Globus pallidus (tissue), 1 donor: ENCODE data around the gene TBC1D3K.
"Not testable (repeated sequence)": the region's sequence is repeated elsewhere in the genome, so short reads cannot be mapped to it uniquely, and the experiment has no call there.

ENCODE experiments used
- DNase-seq: peaks from one replicate; pipeline ENCODE4 v3.0.0-alpha.2; 2015; ENCODE audit warnings: low spot score

TBC1D3K gene

DNA sequence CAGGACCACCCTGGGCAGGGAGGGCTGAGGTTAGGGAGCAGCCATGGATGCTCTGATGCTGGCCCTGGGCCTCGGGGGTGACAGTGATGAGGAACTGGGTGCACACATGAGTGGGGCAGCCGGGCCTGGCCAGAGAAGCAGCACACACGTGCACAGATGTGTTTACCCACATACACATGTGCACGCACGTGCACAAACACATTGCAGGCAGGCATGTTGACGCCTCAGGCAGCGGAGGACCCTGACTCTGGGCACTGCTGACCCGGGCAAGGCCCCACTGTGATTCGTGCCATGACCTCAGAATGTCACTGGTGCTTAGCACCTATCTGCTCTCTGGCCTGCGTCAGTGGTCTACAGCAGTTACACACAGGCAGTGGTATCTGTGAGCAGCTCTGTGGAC, at the start of gene TBC1D3K:
TBC1D3K (plus strand) TSS at position 301 of the 400 bp plus-strand sequence. CDS start 1,585 bp downstream, outside the sequence.
- not testable (repeated sequence) for DNase-seq

DNA sequence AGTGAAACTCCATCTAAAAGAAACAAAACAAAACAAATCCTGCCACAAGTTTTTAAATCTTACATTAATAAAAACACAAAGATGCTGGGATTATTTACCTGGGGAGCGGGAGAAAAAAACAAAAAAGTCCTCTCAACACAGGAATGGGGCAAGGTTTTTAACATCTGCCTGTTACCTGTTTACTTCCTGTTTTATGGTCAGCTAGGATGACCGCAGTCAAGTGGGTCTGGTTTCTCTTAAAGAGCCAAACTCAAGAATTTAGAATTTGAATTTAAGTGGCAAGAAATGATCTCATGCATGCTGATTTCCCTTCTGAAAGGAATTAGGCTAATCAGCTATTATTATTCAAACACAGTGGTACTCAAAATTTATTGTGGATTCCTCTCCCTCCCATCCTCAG, 39.7 kb upstream of the TBC1D3K start:
- DNase-seq: no peak

DNA sequence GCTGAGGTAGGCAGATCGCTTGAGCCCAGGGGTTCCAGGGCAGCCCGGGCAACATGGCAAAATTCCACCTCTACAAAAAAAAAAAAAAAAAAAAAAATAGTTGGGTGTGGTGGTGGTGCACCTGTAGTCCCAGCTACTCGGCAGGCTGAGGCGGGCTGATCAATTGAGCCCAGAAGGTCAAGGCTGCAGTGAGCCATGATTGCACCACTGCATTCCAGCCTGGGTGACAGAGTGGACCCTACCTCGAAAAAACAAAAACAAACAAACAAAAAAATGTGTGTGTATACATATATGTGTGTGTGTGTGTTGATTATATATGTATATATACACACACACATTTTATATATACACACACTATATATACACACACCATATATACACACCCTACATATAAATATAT, 39.1 kb upstream of the TBC1D3K start:
- DNase-seq: no peak

DNA sequence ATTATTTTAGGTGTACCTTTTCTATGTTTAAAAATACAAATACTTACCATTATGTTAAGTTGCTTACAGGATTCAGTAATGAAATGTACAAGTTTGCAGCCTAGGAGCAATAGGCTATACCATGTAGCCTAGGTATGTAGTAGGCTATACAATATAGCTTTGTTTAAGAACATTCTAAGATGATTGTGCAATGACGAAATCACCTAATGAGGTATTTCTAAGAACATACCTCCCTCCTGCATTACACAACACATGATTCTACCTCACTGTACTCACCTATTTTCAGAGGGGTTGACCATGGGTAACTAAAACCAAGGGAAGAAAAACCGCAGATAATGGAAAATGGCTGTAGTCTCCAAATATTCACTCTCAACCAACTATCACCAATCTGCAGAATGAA, 35.3 kb upstream of the TBC1D3K start:
- DNase-seq: no peak

DNA sequence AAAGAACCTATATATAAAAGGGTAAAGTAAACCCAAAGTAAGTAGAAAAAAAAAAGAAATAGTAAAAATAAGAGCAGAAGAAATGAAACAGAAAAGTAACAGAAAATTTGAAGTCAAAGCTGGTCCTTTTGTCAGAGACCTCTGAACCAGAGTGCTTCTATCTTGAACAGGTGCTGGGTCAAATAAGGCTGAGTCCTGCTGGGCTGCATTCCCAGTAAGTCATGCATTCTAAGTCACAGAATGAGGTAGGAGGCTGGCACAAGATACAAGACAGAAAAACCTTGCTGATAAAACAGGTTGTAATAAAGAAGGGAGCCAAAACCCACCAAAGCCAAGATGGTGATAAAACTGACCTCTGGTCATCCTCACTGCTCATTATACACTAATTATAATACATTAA, 27.3 kb upstream of the TBC1D3K start:
- not testable (repeated sequence) for DNase-seq
